ENCODE data around the gene GRM5.
"Not testable (repeated sequence)": the region's sequence is repeated elsewhere in the genome, so short reads cannot be mapped to it uniquely, and the experiment has no call there.

The GRM5 gene

GRCh38 chr11:88961621-88962020, 104.2 kb downstream of the GRM5 start:
- DNase-seq, result not testable (repeated sequence)

- DNase-seq, result not testable (repeated sequence)
These were observed 105.9 kb downstream of the GRM5 start for GRCh38 chr11:88959857-88960256.

- no peak for DNase-seq
These were observed 114.8 kb downstream of the GRM5 start for GRCh38 chr11:88950975-88951374.

GRCh38 chr11:88948908-88949307, 116.9 kb downstream of the GRM5 start:
- not testable (repeated sequence) for DNase-seq

DNA sequence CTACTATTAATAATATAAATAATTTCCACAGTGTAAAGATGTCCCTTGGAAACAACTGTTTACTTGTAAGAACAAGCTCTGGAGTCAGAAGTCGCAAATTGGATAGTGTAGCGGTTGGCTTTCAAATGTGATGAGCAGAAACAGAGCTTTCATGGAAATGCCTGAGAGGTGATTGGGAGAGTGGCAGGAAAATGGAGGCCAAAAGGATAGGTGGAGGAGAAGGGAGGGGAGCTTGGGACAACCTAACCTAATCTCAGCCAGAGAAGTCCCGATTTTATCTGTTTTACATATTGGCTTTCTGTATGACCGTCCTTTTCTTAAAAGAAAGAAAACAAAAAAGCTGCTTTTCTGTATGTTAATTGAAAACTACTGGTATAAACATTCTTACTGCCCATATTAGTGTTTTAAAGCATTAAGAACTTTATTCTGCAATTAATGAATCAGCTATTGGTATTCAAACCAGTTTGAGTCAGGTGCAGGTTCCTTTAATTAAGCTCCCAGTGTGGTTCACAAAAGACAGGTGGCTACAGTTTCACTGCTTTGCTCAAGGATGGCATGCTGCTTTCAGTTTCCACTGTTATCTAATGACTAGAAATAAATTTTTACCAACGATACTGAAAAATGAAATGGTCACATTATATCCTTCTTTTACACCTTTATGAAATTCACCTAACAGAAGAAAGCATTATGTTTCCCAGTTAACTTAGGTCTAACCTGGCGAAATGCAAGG, 117.8 kb downstream of the GRM5 start:
- not testable (repeated sequence) for DNase-seq

GRCh38 chr11:88929665-88930064, 136.1 kb downstream of the GRM5 start:
- DNase-seq, result not testable (repeated sequence)

DNA sequence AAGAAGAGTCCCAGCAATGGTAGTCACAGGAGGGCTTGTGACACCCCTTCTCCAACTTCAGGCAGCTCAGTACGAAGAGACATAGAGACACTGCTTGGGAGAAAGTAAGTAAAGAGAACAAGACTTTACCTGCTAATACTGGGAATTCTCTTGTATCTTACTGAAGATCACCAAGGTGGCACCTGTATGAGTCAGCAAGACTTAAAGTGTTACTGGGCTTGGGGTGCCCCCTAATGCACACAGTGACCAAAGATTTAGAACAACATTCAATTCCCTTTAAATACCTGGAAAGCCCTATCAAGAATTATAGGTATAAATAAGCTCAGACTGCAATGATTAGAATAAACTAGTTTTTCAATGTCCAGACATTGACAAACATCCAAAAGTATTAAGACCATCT, 148.7 kb downstream of the GRM5 start:
- DNase-seq, result not testable (repeated sequence)

DNA sequence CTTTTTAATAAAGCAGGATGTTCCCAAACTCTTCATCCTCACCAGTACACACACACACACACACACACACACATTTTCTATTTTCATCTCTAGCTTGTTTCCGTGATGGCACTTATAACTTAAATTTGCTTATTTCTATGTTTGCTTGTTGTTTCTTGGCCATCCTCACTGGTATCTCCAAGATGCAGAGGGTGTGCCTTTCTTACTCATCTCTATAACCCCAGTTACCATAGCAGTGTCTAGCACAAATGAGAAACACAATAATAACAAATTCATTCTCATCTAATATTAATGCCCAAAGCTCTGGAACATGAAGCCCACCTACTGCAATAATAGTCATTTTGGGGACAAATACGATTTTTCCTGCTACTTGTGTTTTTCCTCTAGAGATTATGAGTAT, 156.3 kb downstream of the GRM5 start:
- DNase-seq, result no peak

DNA sequence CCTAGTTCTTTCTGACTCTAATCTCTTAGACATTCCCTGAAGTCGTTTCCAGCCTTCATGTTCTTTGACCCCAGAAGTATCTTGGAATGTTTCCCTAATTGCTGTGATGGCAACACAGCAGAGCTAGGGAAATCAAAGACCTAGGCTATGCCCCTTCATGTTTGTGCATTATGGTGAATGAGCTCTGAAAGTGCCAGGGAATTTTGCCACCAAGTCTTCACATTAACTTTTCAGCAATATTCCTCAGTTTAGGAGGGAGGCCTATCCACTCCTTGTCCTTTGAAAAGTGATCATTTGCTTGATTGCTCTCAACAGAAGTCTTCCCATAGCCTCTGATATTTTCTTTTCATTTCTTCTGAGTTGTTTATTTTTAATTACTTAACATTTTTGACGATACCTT, 164.3 kb downstream of the GRM5 start:
- not testable (repeated sequence) for DNase-seq

DNA sequence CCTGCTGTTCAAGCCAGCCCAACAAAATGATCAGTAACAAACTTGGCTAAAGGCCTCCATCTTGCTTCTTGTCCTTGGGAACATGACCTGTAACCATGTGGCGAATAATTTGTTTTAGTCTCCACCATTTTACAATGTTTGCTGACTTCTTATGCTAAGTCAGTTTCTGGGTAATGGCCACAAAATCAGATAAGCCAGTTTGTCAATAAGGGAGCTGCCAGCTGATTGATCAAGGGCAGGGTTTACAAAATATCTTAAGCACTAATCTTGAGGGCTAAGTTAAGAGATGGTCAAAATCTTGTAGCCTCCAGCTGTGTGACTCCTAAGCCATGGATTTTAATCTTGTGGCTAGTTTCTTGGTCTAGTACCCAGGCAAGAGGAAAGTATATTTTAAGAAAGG, 176.9 kb downstream of the GRM5 start:
- DNase-seq, result not testable (repeated sequence)

- DNase-seq, result peak; percentile 18
These were observed 179.0 kb downstream of the GRM5 start for GRCh38 chr11:88886796-88887195.

- DNase-seq, result not testable (repeated sequence)
These were observed 183.0 kb downstream of the GRM5 start for GRCh38 chr11:88882800-88883199.

GRCh38 chr11:88861618-88862017, 204.2 kb downstream of the GRM5 start:
- no peak for DNase-seq

- not testable (repeated sequence) for DNase-seq
These were observed 205.4 kb downstream of the GRM5 start for GRCh38 chr11:88860431-88860830.

GRCh38 chr11:88853963-88854362, 211.8 kb downstream of the GRM5 start:
- DNase-seq, result not testable (repeated sequence)

DNA sequence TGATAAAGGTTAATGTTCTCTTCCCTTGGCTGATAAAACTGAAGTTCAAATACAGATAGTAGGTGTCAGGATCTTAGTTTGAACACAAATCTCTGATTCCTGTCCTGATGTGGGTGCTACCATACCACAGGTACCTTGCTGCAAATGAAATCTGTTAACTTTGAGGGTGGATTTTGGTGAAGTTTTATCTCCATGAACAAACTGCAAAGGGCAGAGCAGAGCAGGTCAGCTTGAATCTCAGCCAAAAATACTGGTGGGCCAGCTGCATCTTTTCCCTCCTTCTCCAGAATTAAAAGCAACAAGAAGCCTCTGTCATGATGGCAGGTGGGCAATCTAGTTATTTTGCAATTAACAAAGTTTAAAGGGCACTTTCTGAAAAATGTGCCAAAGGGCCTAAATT, 214.2 kb downstream of the GRM5 start:
- DNase-seq, result not testable (repeated sequence)

GRCh38 chr11:88849773-88850172, 216.0 kb downstream of the GRM5 start:
- not testable (repeated sequence) for DNase-seq

DNA sequence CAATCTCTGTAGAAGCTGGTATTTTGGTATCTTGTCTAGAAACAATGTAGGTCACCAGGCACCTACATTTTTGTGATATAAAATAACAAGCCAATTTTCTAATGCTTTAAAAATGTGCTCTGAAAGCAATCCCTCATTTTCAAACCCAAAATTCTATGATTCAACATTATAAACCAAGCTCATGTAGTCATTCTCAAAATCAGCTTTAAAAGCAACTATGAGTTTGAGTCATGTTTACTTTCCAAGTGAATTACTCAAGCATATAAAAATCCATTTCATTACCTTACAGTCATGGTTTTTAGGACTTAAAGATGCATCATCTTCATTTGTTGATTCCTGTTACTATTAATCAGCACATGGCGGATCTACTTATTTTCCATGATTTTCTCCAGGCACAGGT, 216.4 kb downstream of the GRM5 start:
- DNase-seq, result no peak

DNA sequence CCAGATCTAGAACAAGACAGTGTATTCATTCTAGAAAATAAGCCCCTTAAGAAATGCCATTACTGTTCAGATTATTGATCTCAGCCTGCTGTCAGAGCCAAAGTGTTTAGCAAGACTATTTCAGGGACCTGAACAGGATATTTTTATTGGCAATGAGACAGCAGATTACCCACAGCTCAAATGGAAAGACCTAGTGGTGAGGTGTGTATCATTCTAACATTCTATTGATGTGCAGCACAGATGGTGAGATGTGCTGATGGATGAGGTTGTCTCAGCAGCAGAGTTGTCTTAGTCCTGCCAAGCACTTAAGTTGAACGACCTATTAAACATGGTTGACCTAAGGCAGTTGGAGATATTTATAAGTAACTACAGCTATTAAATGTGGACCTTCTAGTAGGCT, 219.5 kb downstream of the GRM5 start:
- DNase-seq, result not testable (repeated sequence)

DNA sequence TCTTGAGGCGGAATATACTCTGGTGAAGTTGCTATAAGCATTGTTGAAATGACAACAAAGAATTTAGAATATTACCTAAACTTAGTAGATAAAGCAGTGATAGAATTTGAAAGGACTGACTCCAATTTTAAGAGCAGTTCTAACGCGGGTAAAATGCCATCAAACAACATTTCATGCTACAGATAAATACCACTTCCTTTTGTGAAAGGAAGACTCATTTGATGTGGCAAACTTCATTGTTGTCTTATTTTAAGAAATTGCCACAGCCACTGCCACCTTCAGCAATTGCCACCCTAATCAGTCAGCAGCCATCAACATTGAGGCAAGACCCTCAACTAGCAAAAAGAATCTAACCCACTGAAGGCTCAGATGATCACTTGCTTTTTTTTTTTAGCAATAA, 220.8 kb downstream of the GRM5 start:
- DNase-seq, result not testable (repeated sequence)

GRCh38 chr11:88843766-88844426, 221.9 kb downstream of the GRM5 start:
- not testable (repeated sequence) for DNase-seq

- not testable (repeated sequence) for DNase-seq
These were observed 227.6 kb downstream of the GRM5 start for GRCh38 chr11:88838139-88838538.

DNA sequence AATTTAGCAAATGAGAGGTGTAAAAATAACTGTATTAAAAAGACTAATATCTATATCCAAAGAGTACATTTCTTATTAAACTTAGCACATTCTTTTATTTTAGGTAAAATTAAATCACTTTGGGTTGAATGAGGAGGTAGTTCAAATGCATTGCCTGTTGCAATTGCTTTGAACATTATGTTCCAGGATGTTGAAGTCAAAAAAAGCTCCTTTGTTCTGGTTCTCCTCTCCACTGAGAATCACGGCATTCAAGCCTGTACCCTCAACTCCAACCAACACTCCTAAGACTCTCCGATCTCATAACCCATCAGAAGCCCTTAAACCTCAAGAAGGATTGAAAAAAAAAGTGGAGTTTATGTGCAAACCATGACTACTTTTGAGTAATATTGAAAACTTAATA, 230.1 kb downstream of the GRM5 start:
- DNase-seq, result not testable (repeated sequence)

GRCh38 chr11:88831303-88831890, 234.4 kb downstream of the GRM5 start:
- DNase-seq, result no peak
